Naive thymus-derived CD8-positive, alpha-beta T cell (primary cell): ENCODE measurements around the gene SPACA9. TPM values are rescaled to one million over a fixed set of nuclear protein-coding genes. Genes with fewer than 3 reads are reported as not detected.

ENCODE experiments used
- ATAC-seq, 2 donors: fragments of 150-1000 bp; cut with Tn5 transposase in 1 of 2; sonication (Bioruptor Pico), chemical (Tn5 transposase) in 1 of 2; 1 replicate in 1 of 2; 2 replicates in 1 of 2; pipeline ENCODE4 v1.10.0; 2021; ENCODE audit warnings: mild to moderate bottlenecking in 2 of 2, moderate library complexity in 2 of 2
- POLR2A ChIA-PET: fragments of 350-600 bp; sonication (Branson Sonifier 250); formaldehyde crosslinking; loops from one replicate; lab custom pipeline; 2021; ENCODE audit warnings: antibody characterized with exemption; lab: Charles Lee
- DNase-seq, 10 donors: peaks; one replicate each; pipeline versions ENCODE4 v3.0.0 to v3.0.0-alpha.2; 2020 to 2022
- H3K27ac Mint-ChIP-seq, 10 donors: one replicate each; pipeline ENCODE4 v1.8.0; 2020 to 2022; ENCODE audit warnings: mild to moderate bottlenecking in 10 of 10, mixed read lengths in 10 of 10, moderate library complexity in 4 of 10, inconsistent platforms in 1 of 10
- H3K27me3 Mint-ChIP-seq, 5 donors: one replicate each; pipeline ENCODE4 v1.8.0; 2021 to 2022; ENCODE audit warnings: mixed read lengths in 5 of 5
- H3K36me3 Mint-ChIP-seq, 3 donors: one replicate each; pipeline ENCODE4 v1.8.0; 2020 to 2022; ENCODE audit warnings: mixed read lengths in 3 of 3, mild to moderate bottlenecking in 2 of 3, inconsistent platforms in 1 of 3
- H3K4me1 Mint-ChIP-seq, 4 donors: one replicate each; pipeline ENCODE4 v1.8.0; 2021 to 2022; ENCODE audit warnings: mixed read lengths in 4 of 4
- H3K4me3 Mint-ChIP-seq, 10 donors: one replicate each; pipeline ENCODE4 v1.8.0; 2020 to 2022; ENCODE audit warnings: mild to moderate bottlenecking in 10 of 10, mixed read lengths in 10 of 10, moderate library complexity in 6 of 10, inconsistent platforms in 1 of 10
- H3K9me3 Mint-ChIP-seq, 9 donors: one replicate each; pipeline ENCODE4 v1.8.0; 2020 to 2022; ENCODE audit warnings: mixed read lengths in 9 of 9, mild to moderate bottlenecking in 3 of 9, inconsistent platforms in 1 of 9, moderate library complexity in 1 of 9
- polyA plus RNA-seq, 3 donors: library from polyadenylated mRNA; unstranded; fragments of 300-500 nt; fragmentation: Illumina TruSeq; gene quantifications; one replicate each; pipeline ENCODE4 v1.2.3, GENCODE V29; 2021
- total RNA-seq, 8 experiments: library from RNA in 2 of 8; stranded (reverse) in 2 of 8; gene quantifications; one replicate each; pipeline ENCODE4 v1.2.3 and lab custom pipeline; 2021 to 2026

SPACA9 gene
- total and polyA plus RNA-seq, 5 experiments from 2014 or later: 1.9 to 3.1 (median 2.3) TPM

DNA sequence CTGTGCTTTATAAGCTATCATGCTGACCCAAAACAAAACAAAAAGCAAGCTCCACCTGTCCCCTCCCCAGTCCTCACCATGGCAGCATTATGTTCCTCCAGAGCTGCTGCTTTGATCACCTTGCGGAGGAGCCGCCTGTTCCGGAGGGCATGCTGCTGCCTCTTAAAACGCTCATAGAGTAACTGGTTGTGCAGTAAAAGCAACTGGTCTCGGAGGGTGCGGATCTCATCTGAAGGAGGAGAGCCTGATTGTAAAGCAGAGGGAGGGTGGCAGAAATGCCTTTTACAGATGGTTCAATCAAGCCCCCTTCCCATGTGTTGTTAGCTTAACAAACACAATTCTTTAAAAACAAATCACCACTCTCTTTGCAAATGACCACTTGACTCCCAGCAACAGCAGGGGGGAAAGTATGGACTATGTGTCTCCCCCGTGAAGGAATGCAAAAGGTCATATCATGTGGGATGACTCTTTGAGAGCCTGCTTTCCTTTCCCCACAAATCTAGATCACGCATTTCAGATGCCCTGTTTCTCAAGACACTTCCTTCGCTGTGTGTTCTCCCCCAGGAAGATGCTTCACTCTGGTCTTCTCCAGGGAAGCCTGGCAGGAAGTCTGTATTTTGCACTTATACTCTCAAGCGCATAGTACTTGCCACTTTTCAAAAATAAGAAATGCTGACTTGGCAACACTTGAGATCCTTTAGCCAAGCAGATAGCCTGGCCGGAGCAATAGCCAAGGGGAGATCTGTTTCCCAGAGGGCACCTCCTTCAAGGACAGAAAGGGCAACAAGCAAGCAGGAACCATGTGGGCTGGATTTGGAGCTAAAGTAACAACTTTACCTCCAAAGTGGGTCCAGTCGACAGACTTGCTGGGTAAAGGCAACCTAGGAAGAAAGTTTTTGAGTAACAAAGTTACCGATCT lies 25.1 kb downstream of the SPACA9 start:
- no peak for ATAC-seq
- Mint-ChIP-seq H3K9me3 (no peaks in the 10 kb centered on the region), H3K27ac (peak overlapping the region in 4 of 10 donors; percentile 20 to 61 (median 49)), H3K4me1 (peaks cover 6 to 16% (median 11%) of the 10 kb centered on the region in 4 donors), H3K4me3 (no peak overlapping the region), H3K27me3 (no peaks in the 10 kb centered on the region), H3K36me3 (peaks cover 0 to 74% (median 19%) of the 10 kb centered on the region in 3 donors)
- DNase-seq: no peak
- POLR2A ChIA-PET: no interaction called here

- no peak for ATAC-seq
- peaks cover 4 to 72% (median 17%) of the 10 kb centered on the region in 3 donors for H3K36me3 Mint-ChIP-seq
- POLR2A ChIA-PET: no interaction called here
These were observed 27.0 kb downstream of the SPACA9 start for GRCh38 chr9:132905726-132906125.

DNA sequence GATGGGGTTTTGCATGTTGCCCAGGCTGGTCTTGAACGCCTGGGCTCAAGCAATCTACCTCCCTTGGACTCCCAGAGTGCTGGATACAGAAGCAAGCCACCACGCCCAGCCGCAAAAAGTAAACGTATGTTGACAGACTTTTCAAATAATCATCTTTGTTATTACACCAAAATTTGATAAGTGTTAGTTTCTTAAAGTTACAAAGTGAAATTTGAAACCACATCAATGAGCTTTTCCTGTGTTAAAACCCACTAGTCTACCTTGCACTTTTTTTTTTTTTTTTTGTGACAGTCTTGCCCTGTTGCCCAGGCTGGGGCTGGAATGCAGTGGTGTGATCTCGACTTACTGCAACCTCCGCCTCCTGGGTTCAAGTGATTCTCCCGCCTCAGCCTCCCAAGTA lies 29.9 kb downstream of the SPACA9 start:
- peaks cover 20 to 74% (median 21%) of the 10 kb centered on the region in 3 donors for H3K36me3 Mint-ChIP-seq
- H3K9me3 Mint-ChIP-seq: no peaks in the 10 kb centered on the region
- DNase-seq: peak in 3 of 10 donors; percentile 19 to 48 (median 31)
- peak overlapping the region in 3 of 10 donors; percentile 34 to 52 (median 41) for H3K4me3 Mint-ChIP-seq
- peak overlapping the region in 7 of 10 donors; percentile 27 to 79 (median 67) for H3K27ac Mint-ChIP-seq
- H3K27me3 Mint-ChIP-seq: no peaks in the 10 kb centered on the region
- peaks cover 9 to 15% (median 11%) of the 10 kb centered on the region in 4 donors for H3K4me1 Mint-ChIP-seq
- peak; percentile 50 to 54 for ATAC-seq
- POLR2A ChIA-PET: no interaction called here

More at GRCh38 chr9:132905726-132906125, 27.0 kb downstream of the SPACA9 start:
- Mint-ChIP-seq H3K9me3 (no peaks in the 10 kb centered on the region), H3K27me3 (no peaks in the 10 kb centered on the region), H3K27ac (no peak overlapping the region), H3K4me1 (peaks cover 10 to 22% (median 15%) of the 10 kb centered on the region in 4 donors), H3K4me3 (no peak overlapping the region)
- no peak for DNase-seq

- no peaks in the 10 kb centered on the region for H3K27me3 Mint-ChIP-seq
- no peak overlapping the region for H3K4me3 Mint-ChIP-seq
- no peak for ATAC-seq
- no peaks in the 10 kb centered on the region for H3K9me3 Mint-ChIP-seq
- peaks cover 9 to 15% (median 11%) of the 10 kb centered on the region in 4 donors for H3K4me1 Mint-ChIP-seq
- no peak for DNase-seq
- POLR2A ChIA-PET: interaction anchor here (0.7 kb wide), 1 partner anchor 63 kb away, joined by 3 read pairs; no protein-coding TSS in a partner anchor
- peak overlapping the region in 2 of 10 donors; percentile 74 to 79 for H3K27ac Mint-ChIP-seq
- peaks cover 20 to 73% (median 20%) of the 10 kb centered on the region in 3 donors for H3K36me3 Mint-ChIP-seq
These were observed 30.6 kb downstream of the SPACA9 start for GRCh38 chr9:132909311-132909710.

- Mint-ChIP-seq H3K9me3 (no peaks in the 10 kb centered on the region), H3K27me3 (no peaks in the 10 kb centered on the region), H3K4me1 (peaks cover 9 to 15% (median 11%) of the 10 kb centered on the region in 4 donors), H3K36me3 (peaks cover 20 to 72% (median 21%) of the 10 kb centered on the region in 3 donors), H3K27ac (no peak overlapping the region), H3K4me3 (no peak overlapping the region)
- ATAC-seq (no peak), DNase-seq (no peak)
- POLR2A ChIA-PET: no interaction called here
These were observed 31.7 kb downstream of the SPACA9 start for GRCh38 chr9:132910376-132910775.

GRCh38 chr9:132912131-132912530 lies 33.4 kb downstream of the SPACA9 start:
- no peak for DNase-seq
- POLR2A ChIA-PET: no interaction called here
- peak overlapping the region in 1 of 10 donors; percentile 7 for H3K27ac Mint-ChIP-seq

DNA sequence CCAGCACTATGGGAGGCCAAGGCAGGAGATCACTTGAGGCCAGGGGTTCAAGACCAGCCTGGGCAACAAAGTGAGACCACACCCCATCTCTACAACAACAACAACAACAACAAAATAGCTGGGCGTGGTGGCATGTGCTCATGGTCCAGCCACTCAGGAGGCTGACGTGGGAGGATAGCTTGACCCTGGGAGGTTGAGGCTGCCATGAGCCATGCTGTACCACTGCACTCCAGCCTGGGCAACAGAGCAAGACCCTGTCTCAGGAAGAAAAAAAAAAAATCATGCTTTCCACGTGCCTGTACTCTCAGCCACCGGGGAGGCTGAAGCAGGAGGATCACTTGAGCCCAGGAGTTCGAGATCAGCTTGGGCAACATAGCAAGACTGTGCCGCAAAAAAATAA lies 36.2 kb downstream of the SPACA9 start:
- no peak overlapping the region for H3K27ac Mint-ChIP-seq
- POLR2A ChIA-PET: no interaction called here
- H3K9me3 Mint-ChIP-seq: no peaks in the 10 kb centered on the region
- no peak for DNase-seq
- H3K4me3 Mint-ChIP-seq: no peak overlapping the region
- no peak for ATAC-seq
- no peaks in the 10 kb centered on the region for H3K27me3 Mint-ChIP-seq
- H3K4me1 Mint-ChIP-seq: peaks cover 0 to 3% (median 0%) of the 10 kb centered on the region in 4 donors
- H3K36me3 Mint-ChIP-seq: peaks cover 42 to 90% (median 50%) of the 10 kb centered on the region in 3 donors

More at GRCh38 chr9:132912131-132912530, 33.4 kb downstream of the SPACA9 start:
- no peaks in the 10 kb centered on the region for H3K27me3 Mint-ChIP-seq
- H3K4me1 Mint-ChIP-seq: peaks cover 9 to 15% (median 11%) of the 10 kb centered on the region in 4 donors
- H3K36me3 Mint-ChIP-seq: peaks cover 26 to 72% (median 32%) of the 10 kb centered on the region in 3 donors
- no peaks in the 10 kb centered on the region for H3K9me3 Mint-ChIP-seq
- ATAC-seq: no peak
- no peak overlapping the region for H3K4me3 Mint-ChIP-seq

DNA sequence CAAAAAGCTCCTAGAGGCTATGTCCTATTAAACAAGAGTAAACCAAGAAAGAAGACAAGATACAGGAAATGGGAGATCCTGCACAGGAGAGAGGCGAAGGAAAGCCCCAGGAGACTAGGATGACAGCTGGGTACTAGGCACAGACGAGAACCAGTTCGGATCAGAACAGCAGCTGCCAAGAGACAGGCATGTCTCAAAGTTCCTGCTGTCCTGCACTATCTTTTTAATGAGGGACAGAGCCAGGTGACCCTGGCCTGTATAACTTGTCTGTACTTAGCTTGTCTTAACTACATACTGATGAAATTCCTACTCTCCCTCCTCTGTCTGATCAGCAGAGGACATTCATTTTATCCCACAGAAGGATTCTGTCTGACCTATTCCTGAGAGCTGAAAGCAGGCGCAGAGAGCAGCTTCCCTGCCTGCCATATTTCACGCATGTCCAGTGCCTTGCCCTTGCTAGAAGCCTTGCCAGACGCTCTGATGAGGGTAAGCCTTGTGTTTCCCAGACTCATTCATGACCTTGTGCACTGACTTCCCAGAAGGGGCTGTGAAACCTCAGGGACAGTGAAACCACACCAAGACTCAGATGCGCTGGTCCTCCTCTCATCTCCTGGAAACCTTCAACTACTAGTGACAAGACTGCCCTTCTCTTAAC lies 41.0 kb downstream of the SPACA9 start:
- POLR2A ChIA-PET: no interaction called here
- Mint-ChIP-seq H3K36me3 (peaks cover 30 to 88% (median 57%) of the 10 kb centered on the region in 3 donors), H3K27ac (peak overlapping the region in 1 of 10 donors; percentile 85), H3K4me1 (no peaks in the 10 kb centered on the region), H3K9me3 (no peaks in the 10 kb centered on the region), H3K27me3 (no peaks in the 10 kb centered on the region), H3K4me3 (no peak overlapping the region)
- DNase-seq: no peak
- ATAC-seq: no peak

DNA sequence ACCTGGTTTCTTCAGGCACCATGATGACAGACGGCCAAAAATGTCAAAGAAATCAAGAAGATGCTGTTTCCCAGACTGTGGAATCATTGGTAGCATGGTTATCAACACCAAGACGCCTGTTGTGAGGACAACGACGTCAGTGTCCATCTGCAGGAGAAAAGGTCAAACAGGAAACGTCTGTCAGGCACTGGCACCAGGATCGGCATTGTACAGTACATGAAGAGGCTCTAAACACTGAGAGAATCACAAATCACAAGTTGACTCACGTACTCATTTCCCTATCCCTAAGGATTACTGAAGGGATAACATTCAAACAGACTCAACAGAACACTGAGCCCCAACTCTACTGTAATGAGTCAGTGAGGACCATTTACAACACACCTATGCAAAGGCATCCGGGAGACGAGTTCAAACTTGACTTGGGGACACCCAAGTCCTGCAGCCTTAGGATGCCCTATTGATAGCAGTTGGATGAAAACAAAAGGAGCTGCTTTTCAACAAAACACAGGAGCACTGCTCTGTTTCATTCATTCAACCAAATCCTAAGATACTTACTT lies 44.7 kb downstream of the SPACA9 start:
- Mint-ChIP-seq H3K4me3 (no peak overlapping the region), H3K4me1 (no peaks in the 10 kb centered on the region), H3K36me3 (peaks cover 22 to 91% (median 57%) of the 10 kb centered on the region in 3 donors), H3K9me3 (no peaks in the 10 kb centered on the region), H3K27ac (no peak overlapping the region), H3K27me3 (no peaks in the 10 kb centered on the region)
- POLR2A ChIA-PET: no interaction called here
- DNase-seq (no peak), ATAC-seq (no peak)

- POLR2A ChIA-PET: no interaction called here
- Mint-ChIP-seq H3K36me3 (peaks cover 5 to 84% (median 43%) of the 10 kb centered on the region in 3 donors), H3K4me1 (peaks cover 0 to 12% (median 3%) of the 10 kb centered on the region in 4 donors)
These were observed 49.0 kb downstream of the SPACA9 start for GRCh38 chr9:132927704-132928103.

DNA sequence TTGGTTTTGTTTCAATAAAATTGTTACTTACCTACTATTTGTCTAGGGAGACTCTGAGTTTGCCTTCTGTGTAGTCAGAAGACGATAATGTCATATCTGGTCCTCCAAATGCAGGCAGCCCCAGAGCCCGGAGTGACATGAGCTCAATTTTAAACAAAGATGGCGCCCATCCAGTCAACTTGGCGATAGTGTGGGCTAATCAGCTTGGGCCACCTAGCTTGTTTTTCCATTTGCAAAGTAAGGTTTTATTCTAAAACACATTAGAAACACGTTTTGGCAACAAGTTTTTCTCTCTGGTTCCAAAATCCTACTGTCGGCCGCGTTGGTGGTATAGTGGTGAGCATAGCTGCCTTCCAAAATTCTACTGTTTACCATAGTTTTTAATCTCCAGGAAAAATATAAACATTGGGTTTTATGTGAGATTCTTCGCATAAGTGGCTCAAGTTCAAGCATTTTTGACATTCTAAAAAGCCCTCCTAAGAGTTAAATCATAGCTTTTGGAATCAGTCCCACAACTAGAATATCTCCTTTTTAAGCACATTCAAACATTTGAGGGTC lies 52.6 kb downstream of the SPACA9 start:
- Mint-ChIP-seq H3K27ac (no peak overlapping the region), H3K27me3 (no peaks in the 10 kb centered on the region), H3K4me3 (no peak overlapping the region), H3K4me1 (peaks cover 0 to 27% (median 9%) of the 10 kb centered on the region in 4 donors), H3K36me3 (peaks cover 5 to 79% (median 32%) of the 10 kb centered on the region in 3 donors), H3K9me3 (no peaks in the 10 kb centered on the region)
- DNase-seq (no peak), ATAC-seq (no peak)
- POLR2A ChIA-PET: interaction anchor here (1.0 kb wide), 1 partner anchor 13 kb away, joined by 3 read pairs; no protein-coding TSS in a partner anchor

More at GRCh38 chr9:132927704-132928103, 49.0 kb downstream of the SPACA9 start:
- no peaks in the 10 kb centered on the region for H3K9me3 Mint-ChIP-seq
- ATAC-seq: no peak
- H3K27me3 Mint-ChIP-seq: no peaks in the 10 kb centered on the region
- no peak overlapping the region for H3K4me3 Mint-ChIP-seq
- no peak for DNase-seq
- H3K27ac Mint-ChIP-seq: no peak overlapping the region

GRCh38 chr9:132935026-132935425 lies 56.3 kb downstream of the SPACA9 start:
- Mint-ChIP-seq H3K27ac (peak overlapping the region in 1 of 10 donors; percentile 21), H3K27me3 (no peaks in the 10 kb centered on the region), H3K4me3 (no peak overlapping the region), H3K9me3 (no peaks in the 10 kb centered on the region), H3K36me3 (peaks cover 0 to 43% (median 20%) of the 10 kb centered on the region in 3 donors), H3K4me1 (peaks cover 0 to 27% (median 12%) of the 10 kb centered on the region in 4 donors)
- POLR2A ChIA-PET: interaction anchor here (1.7 to 2.1 kb wide), 2 partner anchors 8 to 10 kb away, joined by 4 to 5 read pairs; partner anchors contain the start of gene TSC1
- no peak for ATAC-seq
- no peak for DNase-seq
